Neural cell (in vitro differentiated cells): ENCODE results near the gene ADRA1B. TPM values are rescaled to one million over a fixed set of nuclear protein-coding genes. Genes with fewer than 3 reads are reported as not detected.

ENCODE experiments used
- H2AFZ ChIP-seq: fragments of 200-600, 300-800 bp; sonication (generic), shearing (Covaris generic); 2 replicates; pipeline ENCODE4 v1.6.0; 2014; ENCODE audit warnings: low read depth, mild to moderate bottlenecking, antibody characterized with exemption, low read length, moderate library complexity
- H3F3A ChIP-seq: fragments of 200-600 bp; shearing (Covaris generic); 2 replicates; pipeline ENCODE4 v1.6.1; 2016; ENCODE audit warnings: mild to moderate bottlenecking, moderate library complexity, mixed read lengths, antibody characterized with exemption, low read length; ENCODE audit not compliant: insufficient read depth, poor library complexity, severe bottlenecking
- H3K27ac ChIP-seq: fragments of 200-600, 300-800 bp; sonication (generic), shearing (Covaris generic); 2 replicates; pipeline ENCODE4 v1.5.1; 2014; ENCODE audit warnings: mild to moderate bottlenecking, low read length, moderate library complexity
- H3K27me3 ChIP-seq: fragments of 300-800, 200-600 bp; sonication (generic), shearing (Covaris generic); 2 replicates; pipeline ENCODE4 v1.6.0; 2014; ENCODE audit warnings: mild to moderate bottlenecking, low read depth, low read length, moderate library complexity; ENCODE audit not compliant: insufficient read depth
- H3K36me3 ChIP-seq: fragments of 300-800, 200-600 bp; sonication (generic), shearing (Covaris generic); 2 replicates; pipeline ENCODE4 v1.5.1; 2014; ENCODE audit warnings: mild to moderate bottlenecking, antibody characterized with exemption, low read length, moderate library complexity; ENCODE audit not compliant: insufficient read depth
- H3K4me2 ChIP-seq: fragments of 300-800, 200-600 bp; sonication (generic), shearing (Covaris generic); 2 replicates; pipeline ENCODE4 v1.6.0; 2014; ENCODE audit warnings: mild to moderate bottlenecking, low read length
- H3K4me3 ChIP-seq: fragments of 300-800, 200-600 bp; sonication (generic), shearing (Covaris generic); 2 replicates; pipeline ENCODE4 v1.5.1; 2014; ENCODE audit warnings: mild to moderate bottlenecking, low read length, moderate library complexity
- H3K79me2 ChIP-seq: fragments of 200-600 bp; shearing (Covaris generic); replicated peaks from 2 replicates; pipeline ENCODE4 v1.6.0; 2014; ENCODE audit warnings: mild to moderate bottlenecking, low read length, moderate library complexity; ENCODE audit not compliant: insufficient read depth
- H3K9ac ChIP-seq: fragments of 300-800, 200-600 bp; sonication (generic), shearing (Covaris generic); 2 replicates; pipeline ENCODE4 v1.6.1; 2016; ENCODE audit warnings: mild to moderate bottlenecking, low read length, mixed read lengths
- H3K9me2 ChIP-seq: fragments of 200-600 bp; shearing (Covaris generic); 2 replicates; pipeline ENCODE4 v1.6.1; 2016; ENCODE audit warnings: mild to moderate bottlenecking, low read length, mixed read lengths; ENCODE audit not compliant: insufficient read depth
- H3K9me3 ChIP-seq: fragments of 200-600, 300-800 bp; sonication (generic), shearing (Covaris generic); 2 replicates; pipeline ENCODE4 v1.6.1; 2016; ENCODE audit warnings: mild to moderate bottlenecking, mixed run types, low read length, moderate library complexity, mixed read lengths
- H4K20me1 ChIP-seq: fragments of 200-600 bp; shearing (Covaris generic); 2 replicates; pipeline ENCODE4 v1.6.1; 2016; ENCODE audit warnings: mild to moderate bottlenecking, mixed run types; ENCODE audit not compliant: insufficient read depth
- EP300 ChIP-seq: fragments of 450-650 bp; conservative IDR thresholded peaks from 2 replicates; pipeline ENCODE4 v1.6.1; 2014; ENCODE audit warnings: antibody characterized with exemption, mild to moderate bottlenecking, moderate library complexity; ENCODE audit not compliant: poor library complexity, severe bottlenecking
- MXI1 ChIP-seq: fragments of 450-650 bp; conservative IDR thresholded peaks from 2 replicates; pipeline ENCODE4 v1.6.1; 2014; ENCODE audit warnings: antibody characterized with exemption, mild to moderate bottlenecking; ENCODE audit not compliant: poor library complexity, severe bottlenecking
- POLR2AphosphoS5 ChIP-seq: IDR thresholded peaks from 2 replicates; pipeline ENCODE4 v1.6.1; 2012
- RAD21 ChIP-seq: fragments of 450-650 bp; conservative IDR thresholded peaks from 2 replicates; pipeline ENCODE4 v1.6.1; 2014; ENCODE audit warnings: antibody characterized with exemption, mild to moderate bottlenecking, moderate library complexity
- SMC3 ChIP-seq: fragments of 450-650 bp; conservative IDR thresholded peaks from 2 replicates; pipeline ENCODE4 v1.6.1; 2014; ENCODE audit warnings: antibody characterized with exemption, mild to moderate bottlenecking, moderate library complexity; ENCODE audit not compliant: poor library complexity
- TAF1 ChIP-seq: IDR thresholded peaks from 2 replicates; pipeline ENCODE4 v1.6.1; 2012; ENCODE audit warnings: low read depth
- polyA plus RNA-seq: library from polyadenylated mRNA; depleted of rRNA; stranded (reverse); fragments of >200 nt; gene quantifications from 2 replicates; pipeline ENCODE4 v1.2.3, GENCODE V29; 2014
- TF ChIP-seq, protein P1 (sequence below): fragments of 450-650 bp; IDR thresholded peaks from 2 replicates; pipeline ENCODE4 v1.5.1; 2014; ENCODE audit warnings: antibody characterized with exemption, mild to moderate bottlenecking, moderate library complexity; ENCODE audit not compliant: poor library complexity, severe bottlenecking

Gene ADRA1B
- polyA plus RNA-seq, 1 donor from 2014 or later, result 1.1 TPM

DNA sequence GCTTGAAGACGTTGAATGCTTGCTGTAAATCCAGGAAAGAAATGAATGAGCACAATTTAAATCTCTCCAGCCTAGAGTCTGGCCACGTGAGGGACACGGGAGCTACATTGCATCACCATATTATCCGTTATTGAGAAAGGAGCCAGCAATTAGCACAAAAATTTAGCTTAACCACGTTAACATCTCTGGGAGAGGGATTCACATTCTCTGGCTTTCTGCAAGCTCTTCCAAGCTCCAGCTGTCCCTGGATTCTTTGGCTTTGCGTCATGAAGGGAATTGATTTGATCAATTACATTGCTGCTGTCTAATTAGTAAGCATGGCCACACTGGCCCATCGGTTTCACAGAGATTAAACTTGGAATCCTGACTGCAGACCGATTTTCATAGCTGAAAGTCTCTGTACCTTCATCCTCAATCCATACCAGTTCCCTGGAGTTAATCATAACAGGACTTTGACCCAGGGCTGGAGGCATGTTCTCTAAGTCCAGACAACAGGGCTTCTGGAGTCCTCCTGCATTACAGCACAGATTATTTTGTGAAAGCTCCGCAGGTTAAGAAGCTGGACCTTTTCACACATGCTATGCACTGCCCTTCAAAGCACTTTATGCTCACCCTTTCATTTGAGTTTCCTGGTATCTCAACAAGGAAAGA is 31.6 kb downstream of the ADRA1B start:
- no peak overlapping the region for H3K4me3 ChIP-seq
- no peak overlapping the region for H2AFZ ChIP-seq

DNA sequence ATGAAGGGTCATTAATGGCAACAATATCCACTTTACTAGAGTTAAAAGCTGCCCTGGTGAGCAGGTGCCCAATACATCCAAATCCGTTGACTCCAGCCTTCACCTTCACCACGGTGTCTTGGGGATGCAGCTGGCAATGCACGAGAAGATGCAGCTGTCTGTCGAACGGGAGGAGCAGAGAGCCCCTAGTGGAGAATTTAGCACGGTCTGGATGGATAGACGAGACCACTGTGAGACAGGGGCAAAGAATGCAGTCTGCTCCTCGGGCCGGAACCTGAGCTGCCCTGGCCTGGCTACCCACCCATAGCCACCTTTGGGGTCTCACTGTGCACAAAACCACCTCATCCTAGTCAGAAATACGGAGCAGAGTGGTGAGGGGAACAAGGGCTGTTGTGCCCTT is 35.1 kb downstream of the ADRA1B start:
- no peaks in the 10 kb centered on the region for H3K79me2 ChIP-seq
- H2AFZ ChIP-seq, result no peak overlapping the region
- no peaks in the 10 kb centered on the region for H3K36me3 ChIP-seq
- no peak for TF ChIP-seq MXI1
- TF ChIP-seq, protein P1, sequence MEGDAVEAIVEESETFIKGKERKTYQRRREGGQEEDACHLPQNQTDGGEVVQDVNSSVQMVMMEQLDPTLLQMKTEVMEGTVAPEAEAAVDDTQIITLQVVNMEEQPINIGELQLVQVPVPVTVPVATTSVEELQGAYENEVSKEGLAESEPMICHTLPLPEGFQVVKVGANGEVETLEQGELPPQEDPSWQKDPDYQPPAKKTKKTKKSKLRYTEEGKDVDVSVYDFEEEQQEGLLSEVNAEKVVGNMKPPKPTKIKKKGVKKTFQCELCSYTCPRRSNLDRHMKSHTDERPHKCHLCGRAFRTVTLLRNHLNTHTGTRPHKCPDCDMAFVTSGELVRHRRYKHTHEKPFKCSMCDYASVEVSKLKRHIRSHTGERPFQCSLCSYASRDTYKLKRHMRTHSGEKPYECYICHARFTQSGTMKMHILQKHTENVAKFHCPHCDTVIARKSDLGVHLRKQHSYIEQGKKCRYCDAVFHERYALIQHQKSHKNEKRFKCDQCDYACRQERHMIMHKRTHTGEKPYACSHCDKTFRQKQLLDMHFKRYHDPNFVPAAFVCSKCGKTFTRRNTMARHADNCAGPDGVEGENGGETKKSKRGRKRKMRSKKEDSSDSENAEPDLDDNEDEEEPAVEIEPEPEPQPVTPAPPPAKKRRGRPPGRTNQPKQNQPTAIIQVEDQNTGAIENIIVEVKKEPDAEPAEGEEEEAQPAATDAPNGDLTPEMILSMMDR, result peak; percentile 12
- no peaks in the 10 kb centered on the region for H3K9me2 ChIP-seq
- H3K27me3 ChIP-seq, result no peaks in the 10 kb centered on the region
- no peaks in the 10 kb centered on the region for H4K20me1 ChIP-seq
- H3K9me3 ChIP-seq, result no peaks in the 10 kb centered on the region
- no peaks in the 10 kb centered on the region for H3F3A ChIP-seq
- no peak overlapping the region for H3K4me3 ChIP-seq
- no peak overlapping the region for H3K9ac ChIP-seq
- no peak overlapping the region for H3K4me2 ChIP-seq
- no peak overlapping the region for H3K27ac ChIP-seq

More for the DNA sequence above, 31.6 kb downstream of the ADRA1B start:
- Histone ChIP-seq H3K9me2 (no peaks in the 10 kb centered on the region), H3K36me3 (no peaks in the 10 kb centered on the region), H3K9ac (no peak overlapping the region), H3K27ac (no peak overlapping the region), H3K4me2 (no peak overlapping the region), H3F3A (no peaks in the 10 kb centered on the region), H3K27me3 (no peaks in the 10 kb centered on the region), H4K20me1 (no peaks in the 10 kb centered on the region), H3K9me3 (no peaks in the 10 kb centered on the region), H3K79me2 (no peaks in the 10 kb centered on the region)
- TF ChIP-seq RAD21 (no peak), TAF1 (no peak)

DNA sequence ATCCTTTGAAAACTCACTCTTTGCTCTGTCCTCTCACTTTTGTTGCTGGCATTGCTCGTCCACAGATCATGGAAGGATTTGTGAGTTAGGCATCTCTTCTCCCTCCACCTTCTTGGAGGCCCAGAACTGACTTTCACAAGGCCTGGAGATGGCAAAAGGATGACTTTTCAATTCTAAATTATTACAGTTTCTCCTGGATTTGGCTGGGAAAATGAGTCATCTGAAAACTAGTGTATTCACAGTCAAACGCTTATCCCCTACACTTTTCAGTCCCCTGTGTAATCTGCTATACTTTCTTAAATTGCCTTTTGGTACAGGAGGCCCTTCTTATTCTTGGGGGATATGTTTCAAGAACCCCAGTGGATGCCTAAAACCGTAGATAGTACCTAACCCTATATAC is 35.6 kb downstream of the ADRA1B start:
- H3K79me2 ChIP-seq, result no peaks in the 10 kb centered on the region
- H3K9me3 ChIP-seq, result no peaks in the 10 kb centered on the region
- no peaks in the 10 kb centered on the region for H4K20me1 ChIP-seq
- no peak overlapping the region for H2AFZ ChIP-seq
- TF ChIP-seq MXI1, result no peak
- TF ChIP-seq POLR2AphosphoS5, result no peak
- TF ChIP-seq RAD21, result no peak
- no peak for TF ChIP-seq TAF1
- TF ChIP-seq SMC3, result no peak
- no peak for TF ChIP-seq EP300
- TF ChIP-seq, protein P1, result no peak
- no peak overlapping the region for H3K27ac ChIP-seq
- H3K4me2 ChIP-seq, result no peak overlapping the region
- H3K36me3 ChIP-seq, result no peaks in the 10 kb centered on the region
- no peak overlapping the region for H3K4me3 ChIP-seq
- no peaks in the 10 kb centered on the region for H3K9me2 ChIP-seq
- no peak overlapping the region for H3K9ac ChIP-seq
- H3K27me3 ChIP-seq, result no peaks in the 10 kb centered on the region
- no peaks in the 10 kb centered on the region for H3F3A ChIP-seq
